ENCODE data around the gene DMKN.

Gene DMKN, protein sequence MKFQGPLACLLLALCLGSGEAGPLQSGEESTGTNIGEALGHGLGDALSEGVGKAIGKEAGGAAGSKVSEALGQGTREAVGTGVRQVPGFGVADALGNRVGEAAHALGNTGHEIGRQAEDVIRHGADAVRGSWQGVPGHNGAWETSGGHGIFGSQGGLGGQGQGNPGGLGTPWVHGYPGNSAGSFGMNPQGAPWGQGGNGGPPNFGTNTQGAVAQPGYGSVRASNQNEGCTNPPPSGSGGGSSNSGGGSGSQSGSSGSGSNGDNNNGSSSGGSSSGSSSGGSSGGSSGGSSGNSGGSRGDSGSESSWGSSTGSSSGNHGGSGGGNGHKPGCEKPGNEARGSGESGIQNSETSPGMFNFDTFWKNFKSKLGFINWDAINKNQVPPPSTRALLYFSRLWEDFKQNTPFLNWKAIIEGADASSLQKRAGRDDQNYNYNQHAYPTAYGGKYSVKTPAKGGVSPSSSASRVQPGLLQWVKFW

DNA sequence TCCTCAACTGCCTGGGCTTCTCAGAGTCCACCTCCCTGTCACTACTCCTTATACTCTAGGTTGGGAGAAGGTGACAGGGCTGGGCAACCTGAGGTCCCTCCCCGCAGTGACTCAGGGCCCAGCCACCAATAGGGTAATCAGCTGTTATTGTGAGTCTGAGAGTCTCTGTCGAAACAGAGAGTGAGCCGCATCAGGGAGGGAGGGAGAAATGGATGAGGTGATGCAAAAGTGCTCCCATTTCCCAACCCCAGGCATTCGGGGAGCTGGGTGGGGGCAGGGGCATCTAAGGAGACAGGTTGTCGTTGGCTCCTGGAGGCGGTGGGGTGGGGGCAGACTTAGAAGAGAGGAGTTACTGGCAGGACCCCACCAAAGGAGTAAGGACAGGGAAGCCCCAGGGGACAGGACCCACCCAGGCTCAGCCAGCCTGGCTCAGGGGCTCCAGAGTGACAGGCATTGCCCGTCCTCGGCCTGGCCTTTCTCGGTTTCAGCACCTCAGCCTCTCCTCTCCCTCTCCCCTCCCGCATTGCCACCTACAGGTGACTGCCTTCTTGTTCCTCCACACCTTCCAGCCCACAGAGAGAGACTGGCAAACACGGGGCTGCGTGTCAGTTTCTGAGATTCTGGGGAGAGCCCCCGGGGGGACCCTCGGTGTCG lies at the start of gene DMKN:
DMKN (minus strand) TSS at position 22 of the 654 bp plus-strand sequence. CDS start 174 bp downstream, outside the sequence.
- no peak for DNase-seq (ENCODE audit: low read depth, low spot score)

DNA sequence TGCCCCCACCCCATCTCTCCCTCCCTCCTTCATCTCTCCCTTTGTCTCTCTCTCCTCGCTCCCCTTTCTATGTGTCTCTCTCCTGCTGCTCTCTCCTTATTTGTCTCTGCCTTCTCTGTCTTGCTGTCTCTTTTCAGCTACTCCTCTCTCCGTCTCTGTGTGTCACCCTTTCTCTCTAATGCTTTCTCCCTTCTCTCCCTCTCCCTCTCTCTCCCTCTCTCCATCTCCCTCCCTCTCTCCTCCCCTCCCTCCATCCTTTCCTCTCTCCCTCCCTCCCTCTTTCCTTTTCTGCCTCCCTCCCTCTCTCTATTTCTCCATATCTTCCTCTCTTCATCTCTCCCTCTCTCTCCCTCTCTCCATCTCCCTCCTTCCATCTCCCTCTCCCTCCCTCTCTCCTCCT lies 49.3 kb upstream of the DMKN start:
- no peak for DNase-seq (ENCODE audit: low read depth, low spot score)

DNA sequence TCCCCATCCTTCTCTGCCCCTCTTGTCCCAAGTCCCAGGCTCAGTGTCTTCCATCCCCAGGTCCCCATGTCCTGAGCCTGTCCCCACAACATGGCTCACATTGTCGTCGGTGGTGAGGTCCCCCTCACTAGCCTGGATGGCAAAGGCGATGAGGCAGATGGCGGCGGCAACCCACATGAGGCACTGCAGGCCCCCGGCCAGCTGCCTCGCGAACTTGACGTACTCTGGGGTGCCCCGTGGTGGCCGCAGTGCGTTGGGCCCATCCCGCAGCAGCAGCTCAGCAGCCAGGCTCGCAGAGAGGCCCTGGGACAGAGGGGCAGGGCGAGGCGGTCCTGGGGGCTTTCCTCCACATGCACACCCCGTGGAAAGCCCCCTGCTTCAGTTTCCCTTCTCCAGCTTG lies 48.9 kb upstream of the DMKN start:
- no peak for DNase-seq (ENCODE audit: low read depth, low spot score)

DNA sequence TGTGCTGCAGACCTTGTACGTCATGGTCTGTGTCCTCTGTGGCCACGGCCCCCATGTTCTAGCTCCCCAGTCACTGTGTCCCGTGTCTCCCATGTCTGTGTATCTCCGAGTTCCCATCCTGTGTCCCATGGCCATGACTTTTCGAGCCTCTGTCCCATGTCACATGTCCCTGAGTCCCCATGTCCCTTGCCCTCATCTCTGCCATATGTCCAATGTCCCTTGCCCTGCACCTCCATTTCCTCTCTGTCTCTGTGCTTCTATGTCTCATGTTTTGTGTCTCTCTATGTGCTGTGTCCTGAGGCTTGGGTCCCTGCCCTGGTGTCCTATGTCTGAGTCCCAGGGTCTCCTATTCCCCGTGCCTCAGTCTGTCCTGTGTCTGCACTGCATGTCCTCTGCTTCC lies 48.0 kb upstream of the DMKN start:
- no peak for DNase-seq (ENCODE audit: low read depth, low spot score)

DNA sequence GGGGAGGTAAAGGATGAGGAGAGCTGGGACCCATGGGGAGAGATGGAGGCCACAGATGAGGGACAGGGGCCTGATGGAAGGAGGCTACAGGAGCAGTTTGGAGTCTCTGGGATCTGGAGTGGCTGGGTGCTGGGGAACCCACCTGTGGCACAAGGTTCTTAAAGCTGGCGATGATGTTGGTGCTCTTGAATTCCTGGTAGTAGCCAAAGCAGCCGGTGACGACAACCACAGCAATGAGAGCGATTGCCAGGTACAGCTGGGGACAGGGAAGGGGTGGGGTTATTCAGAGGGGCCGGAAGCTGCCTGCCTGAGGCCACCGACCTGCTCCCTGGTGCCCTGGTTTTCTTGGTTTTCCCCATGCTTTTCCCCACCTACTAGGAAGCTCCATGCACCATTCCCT lies 47.2 kb upstream of the DMKN start:
- DNase-seq (ENCODE audit: low read depth, low spot score) = no peak

DNA sequence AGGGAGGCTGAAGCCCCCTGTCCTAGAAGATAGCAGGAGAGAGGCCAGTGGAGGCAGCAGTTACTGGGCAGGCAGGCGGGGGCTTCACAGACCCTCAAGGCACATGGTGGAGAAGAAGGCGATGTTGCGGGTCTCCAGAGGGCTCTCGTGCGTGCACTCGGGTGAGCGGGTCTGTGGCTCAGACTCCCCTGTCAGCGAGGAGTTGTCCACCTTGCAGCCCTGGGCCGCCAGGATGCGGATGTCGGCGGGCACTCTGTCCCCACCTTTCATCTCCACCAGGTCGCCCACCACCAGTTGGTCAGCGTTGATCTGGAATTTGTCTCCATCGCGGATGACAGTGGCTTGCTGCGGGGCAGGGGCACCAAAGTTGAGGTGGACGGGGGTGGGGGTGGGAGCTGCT lies 46.8 kb upstream of the DMKN start:
- DNase-seq (ENCODE audit: low read depth, low spot score) = no peak

DNA sequence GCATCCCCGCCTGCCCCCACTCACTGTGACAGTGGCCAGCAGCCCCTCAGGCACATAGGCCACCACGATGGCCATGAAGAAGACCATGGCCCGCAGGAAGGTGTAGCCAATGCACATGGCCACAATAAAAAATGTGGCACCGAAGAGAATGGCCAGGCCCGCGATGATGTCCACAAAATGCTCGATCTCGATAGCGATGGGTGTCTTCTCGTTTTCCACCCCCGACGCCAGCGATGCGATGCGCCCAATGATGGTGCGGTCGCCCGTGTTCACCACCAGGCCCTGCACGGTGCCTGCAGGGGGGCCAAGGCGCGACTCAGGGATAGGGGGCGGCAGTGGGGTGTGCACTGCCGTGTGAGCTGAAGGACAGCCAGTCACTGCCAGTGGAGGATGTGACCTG lies 46.3 kb upstream of the DMKN start:
- DNase-seq (ENCODE audit: low read depth, low spot score) = no peak

DNA sequence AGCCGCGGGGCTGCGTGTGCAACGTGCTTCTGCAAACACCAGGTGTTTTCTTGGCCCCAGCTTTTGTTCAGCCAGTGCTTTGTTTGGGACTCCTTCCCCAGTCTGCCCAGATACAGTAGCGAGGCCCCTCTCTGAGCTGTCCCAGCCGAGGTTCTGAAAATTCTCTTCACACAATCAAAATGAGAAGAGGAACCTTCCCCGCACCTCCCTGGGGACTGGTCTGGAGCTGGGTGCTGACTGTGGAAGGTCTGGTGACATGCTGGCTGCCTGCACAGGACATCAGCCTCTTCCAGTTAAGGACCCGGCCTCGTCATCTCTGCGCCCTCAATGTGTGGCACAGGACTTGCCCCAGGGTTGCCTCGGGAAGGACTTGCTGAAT lies 45.8 kb upstream of the DMKN start:
- no peak for DNase-seq (ENCODE audit: low read depth, low spot score)

DNA sequence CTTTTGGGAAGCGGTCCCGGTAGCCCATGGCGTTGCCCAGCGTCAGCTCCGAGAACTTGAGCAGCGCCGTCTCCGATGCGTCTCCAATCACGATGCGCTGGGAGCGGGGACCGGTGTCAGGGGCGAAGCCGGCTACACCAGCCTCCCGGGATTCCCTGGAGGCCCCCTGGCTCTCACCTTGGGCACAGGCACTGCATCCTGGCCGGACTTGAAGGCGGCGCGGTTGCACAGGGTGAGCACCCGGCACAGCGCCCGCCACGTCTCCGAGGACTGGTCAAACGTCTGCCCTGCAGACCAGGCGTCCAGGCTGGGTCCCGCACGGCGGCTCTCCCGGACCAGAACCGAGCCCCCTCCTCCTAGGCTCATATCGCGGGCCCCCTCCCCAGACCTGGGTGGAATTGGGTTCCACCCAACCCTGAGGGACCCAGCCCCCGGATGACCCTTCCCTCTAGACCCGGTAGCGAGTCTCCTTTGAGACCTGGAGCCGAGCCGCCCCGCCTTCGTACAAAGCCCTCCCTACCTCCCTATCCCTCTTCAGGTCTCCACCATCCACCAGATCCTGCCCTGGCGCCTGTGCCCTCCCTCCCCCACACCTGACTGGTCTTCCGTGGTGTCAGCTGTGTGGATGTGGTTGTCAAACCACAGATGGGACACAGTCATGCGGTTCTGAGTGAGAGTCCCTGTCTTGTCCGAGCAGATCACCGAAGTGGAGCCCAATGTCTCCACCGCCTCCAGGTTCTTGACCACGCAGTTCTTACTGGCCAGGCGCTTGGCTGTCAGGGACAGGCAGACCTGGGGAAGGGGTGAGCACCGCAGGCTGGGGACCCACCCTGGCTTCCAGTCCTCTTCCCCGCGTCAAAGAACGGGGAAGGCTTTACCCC lies 45.2 kb upstream of the DMKN start:
- no peak for DNase-seq (ENCODE audit: low read depth, low spot score)

DNA sequence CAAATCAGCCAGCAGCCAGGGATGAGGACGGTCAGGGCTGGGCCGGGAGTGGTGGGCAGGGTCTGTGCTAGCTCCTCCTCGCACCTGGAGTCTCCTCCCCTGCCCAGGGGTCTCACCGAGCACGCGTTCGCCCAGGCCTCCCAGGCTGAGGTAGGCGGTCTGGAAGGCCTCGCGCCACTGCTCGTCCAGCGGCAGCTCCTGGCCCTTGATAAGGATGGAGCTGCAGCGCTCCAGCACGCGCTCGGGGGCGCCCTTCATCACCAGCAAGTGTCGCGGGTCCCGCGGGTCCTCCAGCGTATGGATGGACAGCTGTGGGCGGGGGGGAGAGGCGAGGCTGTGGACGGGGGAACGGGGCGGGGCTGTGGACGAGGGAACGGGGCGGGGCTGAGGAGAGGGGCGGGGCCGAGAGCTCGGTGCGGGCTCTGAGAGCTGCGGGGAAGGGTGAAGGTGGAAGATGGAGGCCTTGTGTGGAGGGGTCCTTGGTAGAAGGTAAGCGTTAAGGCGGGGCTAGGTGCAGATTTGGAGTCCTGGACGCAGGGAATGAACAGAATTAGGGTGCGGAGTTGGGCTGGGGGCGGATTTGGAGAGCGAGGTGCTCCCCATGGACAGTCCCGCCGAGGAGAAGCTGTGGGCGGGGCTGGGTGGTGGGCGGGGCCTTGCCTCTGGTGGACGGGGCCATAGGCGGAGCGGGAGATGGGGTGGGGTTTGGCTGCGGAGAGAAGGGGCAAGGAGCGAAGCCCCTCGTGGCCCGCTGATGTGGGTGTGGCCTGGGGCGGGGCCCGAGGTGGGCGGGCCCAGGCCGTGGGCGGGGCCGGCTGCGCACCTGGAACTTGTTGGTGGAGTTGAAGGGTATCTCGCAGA lies 44.3 kb upstream of the DMKN start:
- no peak for DNase-seq (ENCODE audit: low read depth, low spot score)

DNA sequence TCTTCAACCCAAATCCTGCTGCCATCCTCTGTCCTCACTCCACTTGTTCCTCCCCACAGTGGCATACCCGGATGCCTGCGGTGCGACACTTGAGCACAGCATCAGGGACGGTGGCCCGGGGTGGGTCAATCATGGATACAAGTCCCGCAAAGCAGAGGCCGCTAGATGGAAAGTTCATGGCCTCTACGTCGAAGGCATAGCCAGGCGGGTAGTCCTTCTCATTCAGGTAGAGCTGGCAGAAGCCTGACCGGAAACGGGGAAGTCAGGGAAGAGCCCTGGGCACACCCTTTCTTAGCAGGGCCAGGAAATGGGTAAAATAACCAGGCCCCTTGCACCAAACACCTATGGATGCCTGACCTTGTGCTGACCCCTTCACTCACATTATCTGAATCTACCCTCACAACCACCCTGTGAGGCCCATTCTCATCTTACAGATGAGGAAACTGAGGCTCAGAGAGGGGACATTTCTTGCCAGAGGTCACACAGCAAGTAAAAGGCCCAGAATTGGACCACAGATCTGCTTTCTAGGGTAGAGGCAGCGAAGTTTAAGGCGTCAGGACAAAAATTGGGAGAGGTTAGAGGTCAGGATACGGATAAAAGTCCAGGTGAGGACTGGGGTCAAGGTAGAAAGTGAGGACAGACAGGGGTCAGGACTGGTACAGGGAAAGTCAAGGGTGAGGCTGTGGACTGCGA lies 43.5 kb upstream of the DMKN start:
- DNase-seq (ENCODE audit: low read depth, low spot score) = no peak

DNA sequence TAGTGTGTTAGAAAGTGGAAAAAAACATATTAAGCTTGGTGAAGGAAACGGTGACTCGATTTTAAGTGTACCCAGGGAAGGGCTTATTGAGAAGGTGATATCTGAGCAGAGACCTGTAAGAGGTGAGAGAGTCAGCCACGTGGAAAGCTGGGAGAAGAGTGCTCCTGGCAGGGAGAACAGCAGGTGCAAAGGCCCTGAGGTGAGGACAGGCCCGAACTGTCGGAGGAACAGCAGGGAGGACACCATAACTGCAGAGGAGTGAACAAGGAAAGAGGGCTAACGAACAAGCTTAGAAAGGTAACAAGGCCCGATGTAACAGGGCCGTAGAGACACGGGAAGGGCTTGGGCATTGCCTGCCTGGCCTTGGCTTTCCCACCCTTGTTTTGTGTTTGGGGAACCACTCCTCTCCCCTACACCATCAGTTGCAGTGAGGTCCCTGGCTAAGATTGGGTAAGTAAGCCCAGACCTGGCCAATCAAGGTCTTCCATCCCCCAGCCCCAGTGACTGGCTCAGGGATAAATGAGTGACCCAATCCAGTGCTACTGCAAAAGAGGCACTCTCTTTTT lies 42.7 kb upstream of the DMKN start:
- DNase-seq (ENCODE audit: low read depth, low spot score) = no peak

DNA sequence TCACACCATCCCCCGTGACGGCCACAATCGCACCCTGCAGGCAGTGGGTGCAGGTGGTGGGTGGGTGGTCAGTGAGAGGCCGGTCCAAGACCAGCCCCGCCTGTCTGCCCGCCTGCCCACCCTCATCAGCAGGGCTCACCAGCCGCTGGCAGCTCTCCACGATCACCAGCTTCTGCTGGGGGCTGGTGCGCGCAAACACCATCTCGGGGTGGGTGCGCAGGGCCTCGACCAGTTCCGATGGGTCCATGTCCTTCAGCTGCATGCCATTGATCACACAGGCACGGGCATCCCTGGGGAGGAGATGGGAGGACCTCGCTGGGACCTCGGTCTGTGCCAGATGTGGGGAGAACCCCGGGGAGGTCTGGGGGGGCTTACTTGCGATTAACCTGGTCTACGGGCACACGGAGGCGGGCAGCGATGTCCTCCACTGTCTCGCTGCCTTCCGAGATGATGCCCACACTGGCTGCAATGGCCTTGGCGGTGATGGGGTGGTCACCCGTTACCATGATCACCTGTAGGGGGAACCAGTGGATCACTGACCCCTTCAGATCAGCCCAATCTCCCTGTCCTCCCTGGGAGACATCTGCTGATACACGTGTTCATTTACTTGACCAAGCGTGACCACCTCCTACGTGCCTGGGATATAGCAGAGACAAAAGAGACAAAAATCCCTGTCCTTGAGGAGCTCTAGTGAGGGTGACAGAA lies 42.0 kb upstream of the DMKN start:
- DNase-seq (ENCODE audit: low read depth, low spot score) = no peak

DNA sequence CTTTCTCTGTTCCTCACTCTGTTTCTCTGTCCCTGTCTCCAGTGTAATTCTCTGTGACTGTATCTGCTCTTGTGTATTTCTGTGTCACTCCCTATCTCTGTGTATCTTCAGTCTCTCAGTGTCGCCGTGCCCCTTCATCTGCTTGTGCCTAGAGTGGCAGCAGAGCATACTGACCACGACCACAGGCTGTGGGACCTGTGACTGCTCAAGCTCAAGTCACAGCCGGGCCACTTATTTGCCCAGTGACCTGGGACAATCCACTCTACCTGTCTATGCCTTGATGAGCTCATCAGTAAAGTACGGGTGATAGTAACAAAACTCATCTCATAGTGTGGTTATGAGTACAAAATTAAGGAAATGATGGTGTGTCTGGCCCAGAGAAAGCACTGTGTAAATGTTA lies 40.6 kb upstream of the DMKN start:
- DNase-seq (ENCODE audit: low read depth, low spot score) = no peak

DNA sequence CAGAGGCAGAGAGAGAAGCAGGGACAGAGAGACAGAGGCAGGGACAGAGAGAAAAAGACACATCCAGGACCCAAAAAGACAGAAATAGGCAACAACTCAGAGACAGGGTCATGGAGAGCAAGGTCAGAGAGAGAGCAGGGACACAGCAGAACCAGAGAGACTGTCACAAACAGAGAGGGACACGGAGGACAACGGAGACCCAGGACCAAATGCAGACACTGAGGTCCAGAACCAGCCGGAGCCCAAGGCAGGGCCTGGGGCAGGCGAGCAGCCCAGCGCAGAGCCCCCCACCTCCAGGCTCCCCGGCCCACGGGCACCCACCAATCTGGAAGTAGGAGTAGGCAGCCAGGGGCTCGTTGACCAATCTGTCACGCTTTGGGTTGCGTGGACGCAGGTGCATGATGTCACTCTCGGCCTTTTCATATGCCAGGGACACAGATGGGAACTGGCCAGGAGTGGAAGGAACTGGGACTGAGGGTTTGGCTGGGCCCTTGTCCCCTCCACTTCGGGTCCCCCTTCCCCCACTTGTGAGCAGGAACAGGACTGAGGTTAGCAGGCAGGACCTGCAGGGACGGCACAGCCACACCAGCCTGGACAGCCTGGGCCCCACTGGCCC lies 40.0 kb upstream of the DMKN start:
- no peak for DNase-seq (ENCODE audit: low read depth, low spot score)

DNA sequence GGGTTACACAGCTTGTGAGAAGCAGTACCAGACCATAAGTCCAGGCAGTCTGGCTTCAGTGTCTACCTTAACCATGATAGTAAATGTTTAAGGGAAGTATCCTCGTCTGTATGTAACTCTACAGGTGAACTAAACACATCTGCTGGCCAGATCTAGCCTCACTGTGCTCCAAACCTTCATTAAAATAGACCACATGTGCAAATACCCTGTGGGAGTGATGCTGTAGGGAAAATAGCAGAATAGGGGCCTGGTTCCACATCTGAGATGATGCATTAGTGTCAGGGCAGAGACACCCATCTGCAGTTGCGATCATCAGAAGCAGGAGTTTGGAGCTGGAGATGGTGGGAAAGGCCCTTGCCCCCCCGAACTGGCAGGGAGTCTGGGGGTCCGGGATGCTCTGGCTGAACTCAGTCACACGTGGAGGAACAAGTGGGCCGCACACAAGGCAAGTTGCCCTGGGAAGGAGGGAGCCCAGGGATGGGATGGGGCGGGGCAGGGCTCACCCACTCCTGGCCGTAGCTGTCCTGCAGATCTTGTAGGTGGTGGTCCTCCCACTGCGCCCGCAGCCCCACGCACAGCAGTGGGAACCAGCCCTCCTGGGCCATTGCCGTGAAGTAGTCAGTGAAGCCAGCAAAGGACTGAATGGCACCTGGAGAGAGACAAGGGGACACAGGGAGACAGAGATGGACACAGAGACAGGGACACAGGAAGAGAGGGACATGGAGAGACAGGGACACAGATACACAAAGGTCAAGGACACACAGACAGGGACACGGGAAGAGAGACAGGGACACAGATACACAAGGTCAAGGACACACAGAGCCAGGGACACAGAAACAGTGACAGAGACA lies 39.3 kb upstream of the DMKN start:
- DNase-seq (ENCODE audit: low read depth, low spot score) = no peak

DNA sequence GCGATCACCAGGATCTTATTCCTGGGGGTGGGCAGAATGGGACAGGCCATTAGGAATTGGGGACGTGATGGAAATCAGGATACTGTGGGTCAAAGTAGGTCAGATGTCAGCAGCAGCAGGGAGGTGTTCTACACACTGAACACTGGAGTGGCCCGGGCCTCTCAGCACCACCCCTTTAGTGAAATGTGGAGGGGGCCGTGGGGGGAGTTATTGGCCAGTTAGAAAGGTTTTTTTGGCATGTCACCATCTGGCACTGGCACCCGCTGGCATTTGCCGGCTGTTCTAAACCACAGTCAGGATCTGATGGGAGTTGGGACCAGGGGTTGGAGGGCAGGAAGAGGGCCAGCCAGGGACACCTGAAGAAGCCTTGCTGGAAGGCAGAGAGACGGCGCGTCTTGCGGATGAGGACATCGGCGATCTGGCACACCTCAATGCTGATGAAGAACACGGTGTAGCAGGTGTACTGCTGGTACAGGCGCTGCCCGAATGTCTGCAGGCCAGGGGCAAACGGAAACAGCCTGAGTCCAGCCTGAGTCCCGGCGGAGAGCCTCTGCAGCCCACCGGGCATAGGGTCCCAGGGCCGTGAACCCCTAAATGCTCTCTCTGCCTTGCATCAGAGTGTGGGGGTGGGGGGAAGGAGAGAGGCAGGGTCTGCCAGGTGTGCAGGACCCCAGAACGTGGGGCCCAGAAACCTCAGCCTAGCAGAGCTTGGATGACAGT lies 37.8 kb upstream of the DMKN start:
- no peak for DNase-seq (ENCODE audit: low read depth, low spot score)

All from brain pericyte (primary cell).